ENCODE results near the gene HEPACAM2.

DNA sequence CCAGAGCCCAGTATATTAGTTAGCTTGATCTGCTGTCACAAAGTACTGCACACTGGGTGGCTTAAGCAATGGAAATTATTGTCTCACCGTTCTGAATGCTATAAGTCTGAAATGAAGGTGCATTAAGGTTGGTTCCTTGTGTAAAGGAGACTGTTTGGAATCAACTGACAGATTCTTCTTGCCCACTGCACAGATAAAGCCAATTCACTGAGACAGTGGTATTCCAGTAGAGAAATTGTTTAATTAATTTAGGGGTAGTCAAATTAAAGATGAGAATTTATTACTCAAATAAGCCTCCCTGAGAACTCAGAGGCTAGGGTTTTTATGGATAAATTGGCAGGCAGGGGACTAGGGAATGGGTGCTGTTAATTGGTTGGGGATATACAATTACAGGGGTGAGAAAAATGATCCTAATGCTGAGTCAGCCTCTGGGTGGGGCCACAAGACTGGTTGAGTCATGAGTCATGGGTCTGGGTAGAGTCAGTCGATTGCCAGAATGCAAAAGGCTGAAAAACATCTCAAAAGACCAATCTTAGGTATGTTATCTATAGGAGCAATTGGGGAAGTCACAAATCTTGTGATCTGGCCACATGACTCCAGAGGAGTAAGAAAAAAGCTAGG lies 54.6 kb downstream of the HEPACAM2 start:
- no peak for TF ChIP-seq POLR2A (IDR thresholded peaks at IDR 0.05; ENCODE audit: low read depth, low read length)
- no peak for TF ChIP-seq POLR2AphosphoS5 (IDR thresholded peaks at IDR 0.05; ENCODE audit: low read depth, low read length)

Data from GM12892 (cell line).